Embryonic facial prominence (tissue), 1 donor: ENCODE results near the gene RBSN.

Source experiments
- DNase-seq: peaks from one replicate; pipeline ENCODE4 v3.0.0-alpha.2; 2016; ENCODE audit errors: extremely low spot score

The RBSN gene

GRCh38 chr3:15060029-15060428 is 38.9 kb downstream of the RBSN start:
- no peak for DNase-seq

GRCh38 chr3:15056676-15057404 is 42.1 kb downstream of the RBSN start:
- DNase-seq: no peak

GRCh38 chr3:15055019-15055557 is 43.9 kb downstream of the RBSN start:
- DNase-seq: no peak

- no peak for DNase-seq
Observed at GRCh38 chr3:15053541-15053940, 45.4 kb downstream of the RBSN start.

- no peak for DNase-seq
Observed at GRCh38 chr3:15052335-15053242, 46.4 kb downstream of the RBSN start.

- DNase-seq: no peak
Observed at GRCh38 chr3:15051531-15051930, 47.4 kb downstream of the RBSN start.

- no peak for DNase-seq
Observed at GRCh38 chr3:15050405-15051092, 48.4 kb downstream of the RBSN start.

- DNase-seq: no peak
Observed at GRCh38 chr3:15049584-15049983, 49.4 kb downstream of the RBSN start.

GRCh38 chr3:15045667-15046066 is 53.3 kb downstream of the RBSN start:
- no peak for DNase-seq

- no peak for DNase-seq
Observed at GRCh38 chr3:15044326-15044725, 54.6 kb downstream of the RBSN start.

- DNase-seq: no peak
Observed at GRCh38 chr3:15043408-15044171, 55.4 kb downstream of the RBSN start.

GRCh38 chr3:15042936-15043335 is 56.0 kb downstream of the RBSN start:
- no peak for DNase-seq

GRCh38 chr3:15041950-15042349 is 57.0 kb downstream of the RBSN start:
- no peak for DNase-seq

- no peak for DNase-seq
Observed at GRCh38 chr3:15040844-15041243, 58.1 kb downstream of the RBSN start.

GRCh38 chr3:15038306-15038705 is 60.6 kb downstream of the RBSN start:
- no peak for DNase-seq

GRCh38 chr3:15033103-15033502 is 65.8 kb downstream of the RBSN start:
- DNase-seq: no peak

- no peak for DNase-seq
Observed at GRCh38 chr3:15032650-15033049, 66.3 kb downstream of the RBSN start.

GRCh38 chr3:15029625-15030024 is 69.3 kb downstream of the RBSN start:
- no peak for DNase-seq

GRCh38 chr3:15023719-15024118 is 75.2 kb downstream of the RBSN start:
- DNase-seq: no peak

GRCh38 chr3:15023249-15023648 is 75.7 kb downstream of the RBSN start:
- no peak for DNase-seq
